Astrocyte (in vitro differentiated cells and primary cell): ENCODE data around the gene TRUB1.

Source experiments
- CTCF ChIP-seq: IDR thresholded peaks from 2 replicates; pipeline ENCODE4 v1.5.1; 2011; ENCODE audit warnings: low read depth, mild to moderate bottlenecking, inconsistent platforms, low read length, moderate library complexity; ENCODE audit not compliant: insufficient read depth
- EZH2 ChIP-seq: IDR thresholded peaks from 2 replicates; pipeline ENCODE4 v1.6.1; 2012; ENCODE audit warnings: mild to moderate bottlenecking, low read length, inconsistent platforms; ENCODE audit not compliant: insufficient read depth

GRCh38 chr10:114957122-114957521 is 19.1 kb downstream of the TRUB1 start:
- TF ChIP-seq CTCF (no peak), EZH2 (no peak)
